HG02840 (cell line): ENCODE data around the gene NFKBIB.

Experiments
- ATAC-seq: cut with Tn5 transposase; IDR thresholded peaks from one replicate; pipeline ENCODE4 v1.9.1; 2021; ENCODE audit warnings: mild to moderate bottlenecking, moderate library complexity, moderate number of reproducible peaks; ENCODE audit not compliant: unreplicated experiment, low FRiP score

The NFKBIB gene

GRCh38 chr19:38952395-38953165 lies 52.8 kb downstream of the NFKBIB start:
- no peak for ATAC-seq

DNA sequence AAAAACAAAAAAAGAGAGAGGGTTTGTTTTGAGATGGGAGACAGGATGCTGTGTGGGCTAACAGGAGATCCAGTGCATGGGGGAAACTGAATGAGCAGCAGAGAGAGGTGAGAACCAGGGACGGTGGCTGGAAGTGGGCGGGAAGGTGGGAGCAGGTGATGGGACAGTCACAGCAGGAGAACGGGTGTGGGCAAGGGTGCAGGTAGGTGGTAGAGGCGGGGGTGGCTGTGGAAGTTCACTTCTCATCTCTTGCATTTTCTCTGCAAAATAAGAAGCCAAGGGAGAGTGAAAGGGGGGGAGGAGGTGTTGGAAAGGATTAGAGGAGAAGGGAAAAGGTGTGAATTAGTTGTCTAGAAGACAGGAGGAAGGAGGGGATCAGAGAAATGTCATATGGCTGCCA lies 53.9 kb downstream of the NFKBIB start:
- no peak for ATAC-seq

DNA sequence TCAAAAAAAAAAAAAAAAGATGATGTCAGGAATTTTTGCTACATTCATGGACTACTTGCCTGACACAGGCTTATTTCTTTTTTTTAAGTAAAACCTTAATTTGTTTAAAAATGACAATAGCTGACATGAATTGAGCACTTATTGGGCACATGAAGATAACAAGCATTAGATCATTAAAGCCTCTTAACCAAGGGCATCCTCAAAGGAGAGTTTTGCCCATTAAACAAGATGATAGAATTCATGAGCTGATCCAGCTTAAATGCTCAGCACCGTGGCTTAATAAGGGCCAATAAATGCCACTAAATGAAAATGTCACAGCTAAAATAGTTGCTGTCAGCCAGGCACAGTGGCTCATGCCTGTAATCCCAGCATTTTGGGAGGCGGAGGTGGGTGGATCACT lies 56.5 kb downstream of the NFKBIB start:
- ATAC-seq = no peak

GRCh38 chr19:38958301-38958700 lies 58.5 kb downstream of the NFKBIB start:
- ATAC-seq = no peak
